ENCODE results near the gene FAM78B.

FAM78B gene

DNA sequence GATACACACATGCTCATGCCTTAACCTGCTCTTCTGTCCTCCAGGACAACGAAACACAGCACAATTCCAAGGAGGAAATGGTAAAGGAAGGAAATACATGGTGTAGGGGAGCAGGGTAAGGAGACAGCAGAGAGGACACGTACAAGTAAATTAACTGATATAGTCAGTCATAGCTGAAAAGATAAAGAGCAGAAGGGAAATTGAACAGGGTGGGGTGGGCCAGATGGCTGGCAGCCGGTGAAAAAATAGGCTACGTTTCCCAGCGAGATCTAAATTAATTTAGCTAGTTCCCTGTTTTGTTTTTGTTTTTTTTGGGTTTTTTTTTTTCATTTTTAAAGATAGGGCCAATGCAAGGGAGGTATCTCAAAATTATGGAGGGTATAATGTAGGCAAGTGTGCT, 109.2 kb downstream of the FAM78B start:
- no peaks in the 10 kb centered on the region for H3K9me2 ChIP-seq (replicated peaks; ENCODE audit: low read depth, low read length)
- no peaks in the 10 kb centered on the region for H3K36me3 ChIP-seq (ENCODE audit: insufficient read depth, low read length)
- no peaks in the 10 kb centered on the region for H3K79me2 ChIP-seq (ENCODE audit: insufficient read depth, low read length)
- H3K4me3 ChIP-seq (ENCODE audit: low read length, poor library complexity, severe bottlenecking), result no peak overlapping the region
- H3K9me3 ChIP-seq (ENCODE audit: insufficient read depth, low read depth, low read length), result no peaks in the 10 kb centered on the region
- TF ChIP-seq EZH2phosphoT487 (IDR thresholded peaks at IDR 0.05; ENCODE audit: borderline replicate concordance) (no peak), CTCF (conservative IDR thresholded peaks at IDR 0.05; ENCODE audit: low read length) (no peak)
- no peaks in the 10 kb centered on the region for H3F3A ChIP-seq (ENCODE audit: low read depth)
- no peak overlapping the region for H3K4me2 ChIP-seq (ENCODE audit: low read depth, low read length, poor library complexity, severe bottlenecking)
- no peaks in the 10 kb centered on the region for H4K20me1 ChIP-seq (ENCODE audit: insufficient read depth, low read length, poor library complexity, severe bottlenecking)
- H3K4me1 ChIP-seq (ENCODE audit: insufficient read depth, low read length, poor library complexity, severe bottlenecking), result no peaks in the 10 kb centered on the region
- no peak overlapping the region for H3K9ac ChIP-seq (ENCODE audit: low read depth, low read length, poor library complexity, severe bottlenecking)
- no peak overlapping the region for H2AFZ ChIP-seq (ENCODE audit: low read length)
- H3K27me3 ChIP-seq (ENCODE audit: insufficient read depth, low read length, poor library complexity, severe bottlenecking), result no peaks in the 10 kb centered on the region

DNA sequence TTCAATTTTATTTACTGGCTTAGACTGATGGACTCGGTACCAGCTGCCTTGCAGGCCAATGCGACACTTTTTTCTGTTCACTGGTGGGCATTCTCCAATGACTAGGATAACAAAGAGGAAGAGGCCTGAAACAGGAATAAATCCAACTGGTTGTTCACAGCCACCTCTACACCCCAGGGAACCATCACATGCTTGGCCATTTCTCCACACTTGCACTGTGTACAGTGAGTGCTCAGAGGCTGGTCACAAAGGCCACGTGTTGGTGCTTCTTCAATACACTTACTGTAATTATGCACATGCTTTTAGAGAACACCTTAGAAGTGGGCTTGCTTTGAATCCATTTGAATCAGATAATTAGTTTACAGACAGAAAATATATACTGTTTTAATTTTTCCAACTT, 113.4 kb downstream of the FAM78B start:
- Histone ChIP-seq H3K4me3 (ENCODE audit: low read length, poor library complexity, severe bottlenecking) (no peak overlapping the region), H3K27me3 (ENCODE audit: insufficient read depth, low read length, poor library complexity, severe bottlenecking) (no peaks in the 10 kb centered on the region), H2AFZ (ENCODE audit: low read length) (no peak overlapping the region), H3F3A (ENCODE audit: low read depth) (no peaks in the 10 kb centered on the region), H3K79me2 (ENCODE audit: insufficient read depth, low read length) (no peaks in the 10 kb centered on the region), H3K4me1 (ENCODE audit: insufficient read depth, low read length, poor library complexity, severe bottlenecking) (no peaks in the 10 kb centered on the region), H3K9me2 (replicated peaks; ENCODE audit: low read depth, low read length) (no peaks in the 10 kb centered on the region), H3K36me3 (ENCODE audit: insufficient read depth, low read length) (no peaks in the 10 kb centered on the region), H3K9me3 (ENCODE audit: insufficient read depth, low read depth, low read length) (no peaks in the 10 kb centered on the region), H3K9ac (ENCODE audit: low read depth, low read length, poor library complexity, severe bottlenecking) (no peak overlapping the region), H4K20me1 (ENCODE audit: insufficient read depth, low read length, poor library complexity, severe bottlenecking) (no peaks in the 10 kb centered on the region), H3K4me2 (ENCODE audit: low read depth, low read length, poor library complexity, severe bottlenecking) (no peak overlapping the region)
- TF ChIP-seq EZH2phosphoT487 (IDR thresholded peaks at IDR 0.05; ENCODE audit: borderline replicate concordance) (no peak), CTCF (conservative IDR thresholded peaks at IDR 0.05; ENCODE audit: low read length) (no peak)

DNA sequence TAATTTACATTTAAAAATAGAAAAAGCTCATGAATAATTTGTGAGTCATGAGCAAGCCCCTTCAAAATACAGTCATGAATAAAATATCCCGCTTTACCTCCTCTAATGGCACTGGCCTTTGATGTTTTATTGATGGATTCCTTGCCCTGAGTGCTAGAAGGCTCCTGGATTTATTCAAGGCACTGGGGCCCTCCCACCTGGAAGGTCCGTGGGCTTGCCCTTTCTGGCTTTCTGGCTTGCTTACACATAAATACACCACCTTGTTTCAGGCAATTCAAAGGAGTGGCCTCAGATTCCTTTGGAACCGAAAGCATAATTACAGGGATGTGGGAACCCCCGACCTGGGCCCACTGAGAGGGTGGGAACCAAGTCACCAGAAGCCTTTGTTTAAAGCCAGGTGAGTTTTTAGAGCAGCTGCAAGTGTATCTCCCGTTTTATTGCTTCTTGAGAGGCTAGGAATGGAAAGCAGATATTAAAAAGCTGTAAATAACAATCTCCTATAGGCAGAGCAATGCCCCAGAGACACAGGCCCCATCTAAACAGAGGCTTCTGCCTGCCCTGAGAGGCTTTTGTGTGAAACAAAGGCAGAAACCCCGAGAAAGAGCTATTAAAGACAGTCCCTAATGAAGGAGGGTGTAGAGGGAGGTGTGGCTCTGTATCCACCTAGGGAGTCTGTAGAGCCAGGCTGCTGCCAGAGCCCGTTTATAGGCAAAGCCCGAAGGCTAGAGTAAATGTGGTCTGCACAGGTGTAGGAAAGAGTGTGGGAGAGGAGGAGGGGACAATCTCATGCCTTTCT, 126.4 kb downstream of the FAM78B start:
- Histone ChIP-seq H3K4me2 (ENCODE audit: low read depth, low read length, poor library complexity, severe bottlenecking) (no peak overlapping the region), H3K36me3 (ENCODE audit: insufficient read depth, low read length) (no peaks in the 10 kb centered on the region), H3K9me2 (replicated peaks; ENCODE audit: low read depth, low read length) (no peaks in the 10 kb centered on the region), H3K4me3 (ENCODE audit: low read length, poor library complexity, severe bottlenecking) (no peak overlapping the region), H4K20me1 (ENCODE audit: insufficient read depth, low read length, poor library complexity, severe bottlenecking) (no peaks in the 10 kb centered on the region), H3K9ac (ENCODE audit: low read depth, low read length, poor library complexity, severe bottlenecking) (no peak overlapping the region), H3K27me3 (ENCODE audit: insufficient read depth, low read length, poor library complexity, severe bottlenecking) (no peaks in the 10 kb centered on the region), H3F3A (ENCODE audit: low read depth) (no peaks in the 10 kb centered on the region), H2AFZ (ENCODE audit: low read length) (no peak overlapping the region), H3K4me1 (ENCODE audit: insufficient read depth, low read length, poor library complexity, severe bottlenecking) (no peaks in the 10 kb centered on the region), H3K79me2 (ENCODE audit: insufficient read depth, low read length) (no peaks in the 10 kb centered on the region), H3K9me3 (ENCODE audit: insufficient read depth, low read depth, low read length) (no peaks in the 10 kb centered on the region)
- no peak for TF ChIP-seq EZH2phosphoT487 (IDR thresholded peaks at IDR 0.05; ENCODE audit: borderline replicate concordance)
- TF ChIP-seq CTCF (conservative IDR thresholded peaks at IDR 0.05; ENCODE audit: low read length), result no peak
